Nephron progenitor cell (in vitro differentiated cells): ENCODE measurements around the gene CCDC88C.

ENCODE experiments used
- DNase-seq: peaks from one replicate; pipeline ENCODE4 v3.0.0; 2021
- H3K27ac Mint-ChIP-seq: 2 replicates; pipeline ENCODE4 v1.8.0; 2021; ENCODE audit warnings: mild to moderate bottlenecking, moderate library complexity, mixed read lengths
- H3K27me3 Mint-ChIP-seq: 2 replicates; pipeline ENCODE4 v1.8.0; 2021; ENCODE audit warnings: mild to moderate bottlenecking, low read depth, mixed read lengths; ENCODE audit not compliant: poor library complexity
- H3K36me3 Mint-ChIP-seq: 2 replicates; pipeline ENCODE4 v1.8.0; 2021; ENCODE audit warnings: low read depth, mixed read lengths
- H3K4me1 Mint-ChIP-seq: 2 replicates; pipeline ENCODE4 v1.8.0; 2021; ENCODE audit warnings: mixed read lengths
- H3K4me3 Mint-ChIP-seq: 2 replicates; pipeline ENCODE4 v1.8.0; 2021; ENCODE audit warnings: mild to moderate bottlenecking, moderate library complexity, mixed read lengths
- H3K9me3 Mint-ChIP-seq: 2 replicates; pipeline ENCODE4 v1.8.0; 2021; ENCODE audit warnings: mild to moderate bottlenecking, moderate library complexity, mixed read lengths
- TF ChIP-seq, protein P1 (sequence below): fragments of 200-600 bp; sonication (generic); IDR thresholded peaks from 2 replicates; pipeline ENCODE4 v1.5.0; 2021; ENCODE audit warnings: antibody characterized with exemption

CCDC88C gene

DNA sequence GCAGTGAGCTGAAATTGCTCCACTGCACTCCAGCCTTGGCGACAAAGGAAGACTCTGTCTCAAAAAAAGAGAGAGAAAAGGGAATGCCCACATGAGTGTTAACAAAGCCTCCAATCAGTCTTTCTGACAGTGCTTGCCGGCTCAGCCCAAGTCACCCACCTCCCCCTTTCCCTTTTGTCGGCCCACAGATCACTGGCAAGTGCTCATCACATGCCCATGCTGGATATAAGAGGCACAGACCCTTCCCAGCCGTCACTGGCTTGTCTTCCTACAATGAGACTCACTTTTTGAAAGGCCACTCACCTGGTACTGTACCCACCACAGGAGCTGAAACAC lies 70.8 kb downstream of the CCDC88C start:
- Mint-ChIP-seq H3K27me3 (no peaks in the 10 kb centered on the region), H3K27ac (peak overlapping the region; percentile 20), H3K9me3 (peaks cover 5% of the 10 kb centered on the region), H3K36me3 (peaks cover 53% of the 10 kb centered on the region), H3K4me3 (no peak overlapping the region), H3K4me1 (peaks cover 51% of the 10 kb centered on the region)
- TF ChIP-seq, protein P1, sequence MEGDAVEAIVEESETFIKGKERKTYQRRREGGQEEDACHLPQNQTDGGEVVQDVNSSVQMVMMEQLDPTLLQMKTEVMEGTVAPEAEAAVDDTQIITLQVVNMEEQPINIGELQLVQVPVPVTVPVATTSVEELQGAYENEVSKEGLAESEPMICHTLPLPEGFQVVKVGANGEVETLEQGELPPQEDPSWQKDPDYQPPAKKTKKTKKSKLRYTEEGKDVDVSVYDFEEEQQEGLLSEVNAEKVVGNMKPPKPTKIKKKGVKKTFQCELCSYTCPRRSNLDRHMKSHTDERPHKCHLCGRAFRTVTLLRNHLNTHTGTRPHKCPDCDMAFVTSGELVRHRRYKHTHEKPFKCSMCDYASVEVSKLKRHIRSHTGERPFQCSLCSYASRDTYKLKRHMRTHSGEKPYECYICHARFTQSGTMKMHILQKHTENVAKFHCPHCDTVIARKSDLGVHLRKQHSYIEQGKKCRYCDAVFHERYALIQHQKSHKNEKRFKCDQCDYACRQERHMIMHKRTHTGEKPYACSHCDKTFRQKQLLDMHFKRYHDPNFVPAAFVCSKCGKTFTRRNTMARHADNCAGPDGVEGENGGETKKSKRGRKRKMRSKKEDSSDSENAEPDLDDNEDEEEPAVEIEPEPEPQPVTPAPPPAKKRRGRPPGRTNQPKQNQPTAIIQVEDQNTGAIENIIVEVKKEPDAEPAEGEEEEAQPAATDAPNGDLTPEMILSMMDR: no peak
- no peak for DNase-seq

DNA sequence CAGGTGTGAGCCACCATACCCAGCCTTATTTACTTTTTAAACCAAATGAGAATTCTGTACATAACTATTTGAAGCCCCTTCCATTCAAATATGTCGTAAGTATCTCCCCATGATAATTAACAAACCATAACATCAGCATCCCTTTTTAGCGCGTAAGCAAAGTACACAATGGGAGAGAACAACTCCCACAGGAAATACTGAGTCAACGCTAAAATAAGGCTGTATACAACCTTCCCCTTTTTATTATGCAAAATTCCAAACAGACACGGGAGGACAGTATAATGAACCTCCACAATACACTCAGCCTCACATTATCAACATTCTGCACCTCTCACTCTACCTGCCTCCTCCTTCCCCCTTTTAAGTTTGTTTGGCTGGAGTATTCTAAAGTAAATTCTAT lies 73.5 kb downstream of the CCDC88C start:
- DNase-seq: no peak
- no peak overlapping the region for H3K4me3 Mint-ChIP-seq
- peaks cover 5% of the 10 kb centered on the region for H3K9me3 Mint-ChIP-seq
- H3K4me1 Mint-ChIP-seq: peaks cover 54% of the 10 kb centered on the region
- no peak overlapping the region for H3K27ac Mint-ChIP-seq
- TF ChIP-seq, protein P1: no peak
- H3K36me3 Mint-ChIP-seq: peaks cover 63% of the 10 kb centered on the region
- no peaks in the 10 kb centered on the region for H3K27me3 Mint-ChIP-seq

DNA sequence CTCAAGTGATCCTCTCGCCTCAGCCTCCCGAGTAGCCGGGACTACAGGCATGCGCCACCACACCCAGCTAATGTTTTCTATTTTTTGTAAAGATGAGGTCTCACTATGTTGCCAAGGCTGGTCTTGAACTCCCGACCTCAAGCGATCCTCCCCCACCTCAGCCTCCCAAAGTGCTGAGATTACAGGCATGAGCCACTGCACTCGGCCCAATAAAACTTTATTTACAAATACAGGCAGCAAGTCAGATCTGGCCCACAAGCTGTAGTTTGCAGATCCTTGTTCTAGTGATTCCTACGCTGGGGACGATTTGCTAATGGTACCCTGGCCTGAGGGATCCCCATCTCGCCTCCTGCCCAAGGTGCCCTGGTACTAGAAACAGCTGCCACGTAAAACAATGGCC lies 74.6 kb downstream of the CCDC88C start:
- H3K4me3 Mint-ChIP-seq: no peak overlapping the region
- peaks cover 56% of the 10 kb centered on the region for H3K4me1 Mint-ChIP-seq
- no peak for DNase-seq
- H3K9me3 Mint-ChIP-seq: no peaks in the 10 kb centered on the region
- H3K27me3 Mint-ChIP-seq: no peaks in the 10 kb centered on the region
- TF ChIP-seq, protein P1: no peak
- no peak overlapping the region for H3K27ac Mint-ChIP-seq
- H3K36me3 Mint-ChIP-seq: peaks cover 59% of the 10 kb centered on the region

DNA sequence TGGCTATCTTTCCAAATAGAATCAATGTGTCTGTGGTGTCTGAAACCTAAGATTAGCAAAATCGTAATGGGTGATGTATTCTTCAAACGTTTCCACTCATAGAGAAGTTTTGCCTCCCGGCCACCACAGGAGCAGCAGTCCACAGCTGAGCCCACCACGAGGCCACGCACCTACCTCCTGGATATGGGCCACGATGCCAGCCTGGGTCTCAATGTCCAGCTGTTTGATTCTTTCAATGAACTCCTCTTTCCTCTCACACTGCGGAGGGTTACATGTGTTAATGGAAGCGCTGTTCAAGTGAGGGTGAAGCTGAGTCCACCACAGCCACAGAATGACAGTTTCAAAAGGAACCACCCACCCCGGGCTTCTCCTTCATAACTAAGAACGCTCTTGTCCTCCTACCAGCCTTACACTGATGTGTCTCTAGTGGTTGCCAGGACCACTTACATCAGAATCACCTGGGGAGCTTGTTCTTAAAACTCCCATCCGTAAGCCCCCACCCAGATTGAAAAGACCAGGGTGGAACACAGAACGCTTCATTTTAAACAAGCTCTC lies 75.3 kb downstream of the CCDC88C start:
- H3K27me3 Mint-ChIP-seq: no peaks in the 10 kb centered on the region
- TF ChIP-seq, protein P1: no peak
- no peak overlapping the region for H3K4me3 Mint-ChIP-seq
- H3K27ac Mint-ChIP-seq: peak overlapping the region; percentile 78
- no peaks in the 10 kb centered on the region for H3K9me3 Mint-ChIP-seq
- H3K36me3 Mint-ChIP-seq: peaks cover 59% of the 10 kb centered on the region
- H3K4me1 Mint-ChIP-seq: peaks cover 63% of the 10 kb centered on the region
- no peak for DNase-seq

DNA sequence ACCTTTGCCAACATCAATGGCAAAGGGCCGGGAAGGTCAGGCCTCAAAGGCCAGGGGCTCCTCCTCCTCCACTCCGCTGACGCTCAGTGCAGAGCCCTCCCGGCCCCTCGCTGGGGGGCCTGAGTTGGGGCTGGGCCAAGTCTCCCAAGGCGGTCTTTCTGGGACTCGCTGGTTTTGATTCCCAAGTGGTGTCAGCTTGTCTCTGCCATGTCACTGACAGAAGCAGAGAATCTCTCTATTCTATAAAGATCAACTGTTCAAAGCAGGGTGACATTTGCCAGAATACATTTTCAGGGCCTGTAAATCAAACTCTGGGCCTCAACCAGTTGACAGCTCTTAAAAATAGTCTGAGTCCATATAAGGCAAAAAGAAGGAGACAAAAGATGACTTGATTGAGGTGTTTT lies 75.9 kb downstream of the CCDC88C start:
- H3K9me3 Mint-ChIP-seq: no peaks in the 10 kb centered on the region
- peaks cover 57% of the 10 kb centered on the region for H3K4me1 Mint-ChIP-seq
- H3K27ac Mint-ChIP-seq: peak overlapping the region; percentile 22
- H3K27me3 Mint-ChIP-seq: no peaks in the 10 kb centered on the region
- H3K4me3 Mint-ChIP-seq: no peak overlapping the region
- H3K36me3 Mint-ChIP-seq: peaks cover 53% of the 10 kb centered on the region
- DNase-seq: no peak
- TF ChIP-seq, protein P1: no peak

DNA sequence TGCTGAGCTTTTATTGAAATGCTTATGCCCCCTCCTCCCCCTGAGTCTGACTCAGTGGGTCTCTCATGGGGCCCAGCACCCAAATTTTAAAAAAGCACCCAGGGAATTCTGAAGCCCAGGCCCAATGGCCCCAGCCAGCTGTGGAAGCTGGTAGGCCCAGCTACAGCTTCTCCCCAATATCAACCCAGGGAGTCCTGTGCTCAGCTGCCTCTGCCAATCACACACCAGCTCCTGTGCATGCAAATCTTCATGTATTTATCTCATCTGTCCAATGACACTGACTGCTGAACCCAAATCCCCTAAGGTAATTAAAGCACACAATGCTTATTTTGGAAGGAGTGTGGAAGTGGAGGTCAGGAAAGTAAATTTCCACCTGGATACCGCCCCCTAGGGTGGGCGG lies 76.3 kb downstream of the CCDC88C start:
- Mint-ChIP-seq H3K27me3 (no peaks in the 10 kb centered on the region), H3K4me1 (peaks cover 55% of the 10 kb centered on the region), H3K27ac (no peak overlapping the region), H3K4me3 (no peak overlapping the region), H3K9me3 (no peaks in the 10 kb centered on the region), H3K36me3 (peaks cover 53% of the 10 kb centered on the region)
- DNase-seq: no peak
- TF ChIP-seq, protein P1: no peak
